ENCODE data around the gene TCN1. TPM values are rescaled to one million over a fixed set of nuclear protein-coding genes. Genes with fewer than 3 reads are reported as not detected.

TCN1 gene
- total and polyA plus RNA-seq, 9 donors: 0.20 to 0.38 (median 0.28) TPM; not detected in 5

GRCh38 chr11:59812220-59812619, 54.1 kb downstream of the TCN1 start:
- no CpG with 5 or more reads among the region's 2 CpGs for WGBS (ENCODE audit: insufficient coverage)
- peaks cover 6% of the 10 kb centered on the region for H3K4me1 ChIP-seq (ENCODE audit: control insufficient read depth, insufficient read depth, low read length)
- H3K36me3 ChIP-seq (ENCODE audit: control insufficient read depth, insufficient read depth, low read length): peaks cover 3% of the 10 kb centered on the region
- no peak for DNase-seq
- no peaks in the 10 kb centered on the region for H3K27me3 ChIP-seq (ENCODE audit: control insufficient read depth, insufficient read depth, low read length)
- no peak overlapping the region for H3K27ac ChIP-seq (ENCODE audit: low read length)
- no peaks in the 10 kb centered on the region for H3K9me3 ChIP-seq (replicated peaks; ENCODE audit: control insufficient read depth, low read depth, low read length)
- H3K4me3 ChIP-seq (ENCODE audit: low read length): no peak overlapping the region

GRCh38 chr11:59810911-59811259, 55.4 kb downstream of the TCN1 start:
- Histone ChIP-seq H3K9me3 (replicated peaks; ENCODE audit: control insufficient read depth, low read depth, low read length) (no peaks in the 10 kb centered on the region), H3K27me3 (ENCODE audit: control insufficient read depth, insufficient read depth, low read length) (no peaks in the 10 kb centered on the region), H3K27ac (ENCODE audit: low read length) (no peak overlapping the region), H3K4me1 (ENCODE audit: control insufficient read depth, insufficient read depth, low read length) (peaks cover 6% of the 10 kb centered on the region), H3K4me3 (ENCODE audit: low read length) (peak overlapping the region; percentile 99), H3K36me3 (ENCODE audit: control insufficient read depth, insufficient read depth, low read length) (peaks cover 15% of the 10 kb centered on the region)
- no CpG with 5 or more reads among the region's 8 CpGs for WGBS (ENCODE audit: insufficient coverage)
- no peak for DNase-seq

- Histone ChIP-seq H3K9me3 (replicated peaks; ENCODE audit: control insufficient read depth, low read depth, low read length) (no peaks in the 10 kb centered on the region), H3K27me3 (ENCODE audit: control insufficient read depth, insufficient read depth, low read length) (no peaks in the 10 kb centered on the region), H3K4me3 (ENCODE audit: low read length) (peak within 1 kb of the TSS; percentile 99), H3K27ac (ENCODE audit: low read length) (peak within 1 kb of the TSS; percentile 78), H3K36me3 (ENCODE audit: control insufficient read depth, insufficient read depth, low read length) (peaks cover 19% of the 10 kb centered on the region), H3K4me1 (ENCODE audit: control insufficient read depth, insufficient read depth, low read length) (peaks cover 6% of the 10 kb centered on the region)
- 0% methylated on average over 41 of the region's 54 CpGs for WGBS (ENCODE audit: insufficient coverage)
- peak; percentile 92 for DNase-seq
Observed at GRCh38 chr11:59810189-59810910, 55.9 kb downstream of the TCN1 start, which contains the start of gene MRPL16. TSS of gene MRPL16 (minus strand) at chr11:59810778. CDS start at chr11:59810658, 120 bp downstream.

- no peak for DNase-seq
- Histone ChIP-seq H3K9me3 (replicated peaks; ENCODE audit: control insufficient read depth, low read depth, low read length) (no peaks in the 10 kb centered on the region), H3K27ac (ENCODE audit: low read length) (no peak overlapping the region), H3K4me3 (ENCODE audit: low read length) (no peak overlapping the region), H3K4me1 (ENCODE audit: control insufficient read depth, insufficient read depth, low read length) (peaks cover 6% of the 10 kb centered on the region), H3K27me3 (ENCODE audit: control insufficient read depth, insufficient read depth, low read length) (no peaks in the 10 kb centered on the region), H3K36me3 (ENCODE audit: control insufficient read depth, insufficient read depth, low read length) (peaks cover 29% of the 10 kb centered on the region)
- no CpG with 5 or more reads among the region's 1 CpG for WGBS (ENCODE audit: insufficient coverage)
Observed at GRCh38 chr11:59807047-59807610, 59.2 kb downstream of the TCN1 start.

GRCh38 chr11:59804061-59804460, 62.2 kb downstream of the TCN1 start:
- Histone ChIP-seq H3K4me1 (ENCODE audit: control insufficient read depth, insufficient read depth, low read length) (no peaks in the 10 kb centered on the region), H3K4me3 (ENCODE audit: low read length) (no peak overlapping the region), H3K27me3 (ENCODE audit: control insufficient read depth, insufficient read depth, low read length) (no peaks in the 10 kb centered on the region), H3K9me3 (replicated peaks; ENCODE audit: control insufficient read depth, low read depth, low read length) (no peaks in the 10 kb centered on the region), H3K27ac (ENCODE audit: low read length) (no peak overlapping the region), H3K36me3 (ENCODE audit: control insufficient read depth, insufficient read depth, low read length) (peaks cover 29% of the 10 kb centered on the region)
- DNase-seq: no peak
- WGBS (ENCODE audit: insufficient coverage): no CpG with 5 or more reads among the region's 2 CpGs

Other genes with a start within 250 kb of the TCN1 start
- 8.2 TPM for gene PATL1, start 197.4 kb downstream of the TCN1 start, total RNA-seq
- 10 to 100 TPM; 22.4 to 28.7 (median 25.8) TPM for gene PATL1, start 197.4 kb downstream of the TCN1 start, polyA plus RNA-seq (ENCODE audit: insufficient read depth in 1 of 8, insufficient read length in 8 of 8, low replicate concordance in 1 of 8)
- gene OR10V1, start 152.6 kb downstream of the TCN1 start, total RNA-seq: not detected
- not detected for gene OR10V1, start 152.6 kb downstream of the TCN1 start, polyA plus RNA-seq (ENCODE audit: insufficient read depth in 1 of 8, insufficient read length in 8 of 8, low replicate concordance in 1 of 8)
- gene STX3, start 111.1 kb downstream of the TCN1 start, total RNA-seq: 4.7 TPM
- gene STX3, start 111.1 kb downstream of the TCN1 start, polyA plus RNA-seq (ENCODE audit: insufficient read depth in 1 of 8, insufficient read length in 8 of 8, low replicate concordance in 1 of 8): 1 to 10 TPM; 3.1 to 8.9 (median 4.3) TPM
- gene MRPL16, start 55.7 kb downstream of the TCN1 start, total RNA-seq: 37.2 TPM
- 10 to 100 TPM; 32.8 to 38.6 (median 36.6) TPM for gene MRPL16, start 55.7 kb downstream of the TCN1 start, polyA plus RNA-seq (ENCODE audit: insufficient read depth in 1 of 8, insufficient read length in 8 of 8, low replicate concordance in 1 of 8)
- gene CBLIF, start 21.0 kb downstream of the TCN1 start, total RNA-seq: not detected
- gene CBLIF, start 21.0 kb downstream of the TCN1 start, polyA plus RNA-seq (ENCODE audit: insufficient read depth in 1 of 8, insufficient read length in 8 of 8, low replicate concordance in 1 of 8): under 1 TPM in 2 of 8 donors, not detected in 6; 0.21 to 0.49 TPM
- not detected for gene OOSP3, start 12.3 kb upstream of the TCN1 start, total RNA-seq
- gene OOSP3, start 12.3 kb upstream of the TCN1 start, polyA plus RNA-seq (ENCODE audit: insufficient read depth in 1 of 8, insufficient read length in 8 of 8, low replicate concordance in 1 of 8): not detected
- gene OOSP1, start 71.9 kb upstream of the TCN1 start, total RNA-seq: not detected
- not detected for gene OOSP1, start 71.9 kb upstream of the TCN1 start, polyA plus RNA-seq (ENCODE audit: insufficient read depth in 1 of 8, insufficient read length in 8 of 8, low replicate concordance in 1 of 8)
- gene OOSP4A, start 97.5 kb upstream of the TCN1 start, total RNA-seq: not detected
- gene OOSP4A, start 97.5 kb upstream of the TCN1 start, polyA plus RNA-seq (ENCODE audit: insufficient read depth in 1 of 8, insufficient read length in 8 of 8, low replicate concordance in 1 of 8): not detected
- gene OOSP4B, start 150.7 kb upstream of the TCN1 start, total RNA-seq: not detected
- not detected for gene OOSP4B, start 150.7 kb upstream of the TCN1 start, polyA plus RNA-seq (ENCODE audit: insufficient read depth in 1 of 8, insufficient read length in 8 of 8, low replicate concordance in 1 of 8)
- not detected for gene OOSP2, start 173.9 kb upstream of the TCN1 start, total RNA-seq
- not detected for gene OOSP2, start 173.9 kb upstream of the TCN1 start, polyA plus RNA-seq (ENCODE audit: insufficient read depth in 1 of 8, insufficient read length in 8 of 8, low replicate concordance in 1 of 8)
- 0.49 TPM for gene MS4A3, start 190.2 kb upstream of the TCN1 start, total RNA-seq
- 1 to 10 TPM in 4 of 8 donors, under 1 TPM in 4; 0.36 to 2.0 (median 0.99) TPM for gene MS4A3, start 190.2 kb upstream of the TCN1 start, polyA plus RNA-seq (ENCODE audit: insufficient read depth in 1 of 8, insufficient read length in 8 of 8, low replicate concordance in 1 of 8)
- gene MS4A2, start 222.2 kb upstream of the TCN1 start, total RNA-seq: 0.40 TPM
- gene MS4A2, start 222.2 kb upstream of the TCN1 start, polyA plus RNA-seq (ENCODE audit: insufficient read depth in 1 of 8, insufficient read length in 8 of 8, low replicate concordance in 1 of 8): under 1 TPM in 7 of 8 donors, not detected in 1; 0.05 to 0.29 (median 0.20) TPM

Data from muscle of leg (tissue), 11 donors.